Loucy (cell line): ENCODE data around the gene MIER2.

Experiments used
- EZH2phosphoT487 ChIP-seq: fragments of 200-600 bp; IDR thresholded peaks from 2 replicates; pipeline ENCODE4 v1.6.1; 2018; ENCODE audit warnings: antibody characterized with exemption, mild to moderate bottlenecking, moderate library complexity, borderline replicate concordance
- TF ChIP-seq, protein P1 (sequence below): fragments of 200-600 bp; sonication (generic); conservative IDR thresholded peaks from 2 replicates; pipeline ENCODE4 v1.5.1; 2014; ENCODE audit warnings: mild to moderate bottlenecking, antibody characterized with exemption, low read length

DNA sequence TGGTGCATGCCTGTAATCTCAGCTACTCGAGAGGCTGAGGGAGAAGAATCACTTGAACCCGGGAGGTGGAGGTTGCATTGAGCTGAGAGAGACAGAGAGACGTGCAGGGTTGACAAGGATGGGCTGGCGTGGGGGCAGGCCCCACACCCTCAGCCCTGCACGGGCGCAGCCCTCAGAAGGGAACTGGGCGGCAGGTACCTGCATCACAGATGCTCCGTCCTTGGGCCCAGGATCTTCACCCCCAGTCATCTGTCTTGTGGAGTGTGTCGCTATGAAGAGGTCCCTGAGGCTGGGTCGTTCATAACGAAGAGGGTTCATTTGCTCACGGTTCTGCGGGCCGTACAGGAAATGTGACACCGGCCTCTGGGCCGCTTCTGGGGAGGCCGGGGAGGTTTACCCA, 44.1 kb upstream of the MIER2 start:
- TF ChIP-seq, protein P1, sequence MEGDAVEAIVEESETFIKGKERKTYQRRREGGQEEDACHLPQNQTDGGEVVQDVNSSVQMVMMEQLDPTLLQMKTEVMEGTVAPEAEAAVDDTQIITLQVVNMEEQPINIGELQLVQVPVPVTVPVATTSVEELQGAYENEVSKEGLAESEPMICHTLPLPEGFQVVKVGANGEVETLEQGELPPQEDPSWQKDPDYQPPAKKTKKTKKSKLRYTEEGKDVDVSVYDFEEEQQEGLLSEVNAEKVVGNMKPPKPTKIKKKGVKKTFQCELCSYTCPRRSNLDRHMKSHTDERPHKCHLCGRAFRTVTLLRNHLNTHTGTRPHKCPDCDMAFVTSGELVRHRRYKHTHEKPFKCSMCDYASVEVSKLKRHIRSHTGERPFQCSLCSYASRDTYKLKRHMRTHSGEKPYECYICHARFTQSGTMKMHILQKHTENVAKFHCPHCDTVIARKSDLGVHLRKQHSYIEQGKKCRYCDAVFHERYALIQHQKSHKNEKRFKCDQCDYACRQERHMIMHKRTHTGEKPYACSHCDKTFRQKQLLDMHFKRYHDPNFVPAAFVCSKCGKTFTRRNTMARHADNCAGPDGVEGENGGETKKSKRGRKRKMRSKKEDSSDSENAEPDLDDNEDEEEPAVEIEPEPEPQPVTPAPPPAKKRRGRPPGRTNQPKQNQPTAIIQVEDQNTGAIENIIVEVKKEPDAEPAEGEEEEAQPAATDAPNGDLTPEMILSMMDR: no peak
- TF ChIP-seq EZH2phosphoT487: no peak
